ENCODE measurements around the gene WNT3A.

The WNT3A gene

GRCh38 chr1:228001738-228002535 is 4.9 kb upstream of the WNT3A start:
- H3K9me3 ChIP-seq (ENCODE audit: control insufficient read depth, low read length), result peaks cover 15% of the 10 kb centered on the region
- no peaks in the 10 kb centered on the region for H3K36me3 ChIP-seq (ENCODE audit: control insufficient read depth, insufficient read depth, low read length, severe bottlenecking)
- H3K27me3 ChIP-seq (replicated peaks; ENCODE audit: control insufficient read depth, insufficient read depth, low read length), result peaks cover 71% of the 10 kb centered on the region
- H3K4me3 ChIP-seq (ENCODE audit: low read length), result no peak overlapping the region
- H3K4me1 ChIP-seq (ENCODE audit: control insufficient read depth, insufficient read depth, low read length), result no peaks in the 10 kb centered on the region
- no peak for DNase-seq (ENCODE audit: low read depth)
- H3K9ac ChIP-seq (ENCODE audit: low read length), result no peak overlapping the region

GRCh38 chr1:228002792-228003191 is 4.0 kb upstream of the WNT3A start:
- H3K9me3 ChIP-seq (ENCODE audit: control insufficient read depth, low read length), result peaks cover 6% of the 10 kb centered on the region
- H3K36me3 ChIP-seq (ENCODE audit: control insufficient read depth, insufficient read depth, low read length, severe bottlenecking), result no peaks in the 10 kb centered on the region
- H3K9ac ChIP-seq (ENCODE audit: low read length), result no peak overlapping the region
- no peak overlapping the region for H3K4me3 ChIP-seq (ENCODE audit: low read length)
- H3K4me1 ChIP-seq (ENCODE audit: control insufficient read depth, insufficient read depth, low read length), result no peaks in the 10 kb centered on the region
- DNase-seq (ENCODE audit: low read depth), result no peak
- H3K27me3 ChIP-seq (replicated peaks; ENCODE audit: control insufficient read depth, insufficient read depth, low read length), result peaks cover 73% of the 10 kb centered on the region

- no peak for DNase-seq (ENCODE audit: low read depth)
- Histone ChIP-seq H3K27me3 (replicated peaks; ENCODE audit: control insufficient read depth, insufficient read depth, low read length) (peaks cover 75% of the 10 kb centered on the region), H3K9ac (ENCODE audit: low read length) (no peak overlapping the region), H3K9me3 (ENCODE audit: control insufficient read depth, low read length) (no peaks in the 10 kb centered on the region), H3K36me3 (ENCODE audit: control insufficient read depth, insufficient read depth, low read length, severe bottlenecking) (no peaks in the 10 kb centered on the region), H3K4me1 (ENCODE audit: control insufficient read depth, insufficient read depth, low read length) (no peaks in the 10 kb centered on the region), H3K4me3 (ENCODE audit: low read length) (no peak overlapping the region)
Measured at GRCh38 chr1:228003461-228004330, 3.1 kb upstream of the WNT3A start.

GRCh38 chr1:228004331-228004855 is 2.4 kb upstream of the WNT3A start:
- H3K4me3 ChIP-seq (ENCODE audit: low read length), result no peak overlapping the region
- no peaks in the 10 kb centered on the region for H3K4me1 ChIP-seq (ENCODE audit: control insufficient read depth, insufficient read depth, low read length)
- DNase-seq (ENCODE audit: low read depth), result peak; percentile 16
- peaks cover 75% of the 10 kb centered on the region for H3K27me3 ChIP-seq (replicated peaks; ENCODE audit: control insufficient read depth, insufficient read depth, low read length)
- no peaks in the 10 kb centered on the region for H3K36me3 ChIP-seq (ENCODE audit: control insufficient read depth, insufficient read depth, low read length, severe bottlenecking)
- no peak overlapping the region for H3K9ac ChIP-seq (ENCODE audit: low read length)
- no peaks in the 10 kb centered on the region for H3K9me3 ChIP-seq (ENCODE audit: control insufficient read depth, low read length)

- Histone ChIP-seq H3K9me3 (ENCODE audit: control insufficient read depth, low read length) (no peaks in the 10 kb centered on the region), H3K36me3 (ENCODE audit: control insufficient read depth, insufficient read depth, low read length, severe bottlenecking) (no peaks in the 10 kb centered on the region), H3K4me1 (ENCODE audit: control insufficient read depth, insufficient read depth, low read length) (no peaks in the 10 kb centered on the region), H3K4me3 (ENCODE audit: low read length) (no peak overlapping the region), H3K27me3 (replicated peaks; ENCODE audit: control insufficient read depth, insufficient read depth, low read length) (peaks cover 79% of the 10 kb centered on the region), H3K9ac (ENCODE audit: low read length) (no peak overlapping the region)
- DNase-seq (ENCODE audit: low read depth), result no peak
Measured at GRCh38 chr1:228004856-228005462, 1.8 kb upstream of the WNT3A start.

GRCh38 chr1:228005511-228006033 is 1.2 kb upstream of the WNT3A start:
- Histone ChIP-seq H3K27me3 (replicated peaks; ENCODE audit: control insufficient read depth, insufficient read depth, low read length) (peaks cover 79% of the 10 kb centered on the region), H3K4me3 (ENCODE audit: low read length) (no peak overlapping the region), H3K36me3 (ENCODE audit: control insufficient read depth, insufficient read depth, low read length, severe bottlenecking) (no peaks in the 10 kb centered on the region), H3K9ac (ENCODE audit: low read length) (no peak overlapping the region), H3K4me1 (ENCODE audit: control insufficient read depth, insufficient read depth, low read length) (no peaks in the 10 kb centered on the region), H3K9me3 (ENCODE audit: control insufficient read depth, low read length) (no peaks in the 10 kb centered on the region)
- no peak for DNase-seq (ENCODE audit: low read depth)

GRCh38 chr1:228006034-228006785 is 588 bp upstream of the WNT3A start:
- Histone ChIP-seq H3K36me3 (ENCODE audit: control insufficient read depth, insufficient read depth, low read length, severe bottlenecking) (no peaks in the 10 kb centered on the region), H3K9ac (ENCODE audit: low read length) (no peak overlapping the region), H3K4me3 (ENCODE audit: low read length) (no peak overlapping the region), H3K4me1 (ENCODE audit: control insufficient read depth, insufficient read depth, low read length) (no peaks in the 10 kb centered on the region), H3K9me3 (ENCODE audit: control insufficient read depth, low read length) (no peaks in the 10 kb centered on the region), H3K27me3 (replicated peaks; ENCODE audit: control insufficient read depth, insufficient read depth, low read length) (peaks cover 78% of the 10 kb centered on the region)
- DNase-seq (ENCODE audit: low read depth), result no peak

- DNase-seq (ENCODE audit: low read depth), result peak; percentile 40
- Histone ChIP-seq H3K36me3 (ENCODE audit: control insufficient read depth, insufficient read depth, low read length, severe bottlenecking) (no peaks in the 10 kb centered on the region), H3K9me3 (ENCODE audit: control insufficient read depth, low read length) (no peaks in the 10 kb centered on the region), H3K4me3 (ENCODE audit: low read length) (no peak overlapping the region), H3K9ac (ENCODE audit: low read length) (no peak overlapping the region), H3K4me1 (ENCODE audit: control insufficient read depth, insufficient read depth, low read length) (no peaks in the 10 kb centered on the region), H3K27me3 (replicated peaks; ENCODE audit: control insufficient read depth, insufficient read depth, low read length) (peaks cover 76% of the 10 kb centered on the region)
Measured at GRCh38 chr1:228007049-228007800, 427 bp downstream of the WNT3A start.

- Histone ChIP-seq H3K9me3 (ENCODE audit: control insufficient read depth, low read length) (no peaks in the 10 kb centered on the region), H3K9ac (ENCODE audit: low read length) (no peak overlapping the region), H3K4me1 (ENCODE audit: control insufficient read depth, insufficient read depth, low read length) (no peaks in the 10 kb centered on the region), H3K4me3 (ENCODE audit: low read length) (no peak overlapping the region), H3K36me3 (ENCODE audit: control insufficient read depth, insufficient read depth, low read length, severe bottlenecking) (no peaks in the 10 kb centered on the region), H3K27me3 (replicated peaks; ENCODE audit: control insufficient read depth, insufficient read depth, low read length) (peaks cover 73% of the 10 kb centered on the region)
- no peak for DNase-seq (ENCODE audit: low read depth)
Measured at GRCh38 chr1:228007801-228008341, 1.1 kb downstream of the WNT3A start.
